Fibroblast of villous mesenchyme (primary cell): ENCODE data around the gene WDTC1. TPM values are rescaled to one million over a fixed set of nuclear protein-coding genes. Genes with fewer than 3 reads are reported as not detected.

Experiments
- DNase-seq: peaks from one replicate; pipeline ENCODE4 v3.0.0-alpha.2; 2010; ENCODE audit warnings: low read depth
- H3K4me3 ChIP-seq: 2 replicates; pipeline ENCODE4 v1.5.1; 2011; ENCODE audit warnings: low read depth, mild to moderate bottlenecking, low read length
- small RNA-seq: library from RNA; depleted of rRNA; stranded (forward); fragments of <200 nt; gene quantifications from one replicate; pipeline ENCODE3, GENCODE V24; 2012
- total RNA-seq: library from RNA; depleted of rRNA; stranded (reverse); fragments of >200 nt; gene quantifications from 2 replicates; pipeline ENCODE4 v1.2.3, GENCODE V29; 2012
- TF ChIP-seq, protein P1 (sequence below): IDR thresholded peaks from 2 replicates; pipeline ENCODE4 v1.5.1; 2012; ENCODE audit warnings: low read depth, mild to moderate bottlenecking, low read length; ENCODE audit not compliant: insufficient read depth

Gene WDTC1
- total RNA-seq, 1 donor: 21.2 TPM

DNA sequence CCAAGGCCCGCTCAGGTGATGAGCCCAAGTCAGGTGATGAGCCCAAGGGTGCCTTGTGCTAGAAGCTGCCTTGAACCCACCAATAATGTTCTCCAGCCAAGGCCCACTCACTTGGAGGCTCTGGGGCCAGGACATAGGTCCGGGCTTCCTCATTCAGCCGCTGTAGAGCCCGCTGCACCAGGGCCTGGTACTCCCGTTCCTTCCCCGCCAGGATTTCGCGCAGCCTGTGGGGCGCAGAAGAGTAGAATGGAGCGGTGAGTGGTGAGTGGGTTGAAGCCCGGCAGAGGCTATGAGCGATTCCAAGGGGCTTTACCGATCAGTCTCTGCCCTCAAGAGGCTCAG is 121.8 kb downstream of the WDTC1 start:
- DNase-seq: no peak
- no peak overlapping the region for H3K4me3 ChIP-seq
- TF ChIP-seq, protein P1, sequence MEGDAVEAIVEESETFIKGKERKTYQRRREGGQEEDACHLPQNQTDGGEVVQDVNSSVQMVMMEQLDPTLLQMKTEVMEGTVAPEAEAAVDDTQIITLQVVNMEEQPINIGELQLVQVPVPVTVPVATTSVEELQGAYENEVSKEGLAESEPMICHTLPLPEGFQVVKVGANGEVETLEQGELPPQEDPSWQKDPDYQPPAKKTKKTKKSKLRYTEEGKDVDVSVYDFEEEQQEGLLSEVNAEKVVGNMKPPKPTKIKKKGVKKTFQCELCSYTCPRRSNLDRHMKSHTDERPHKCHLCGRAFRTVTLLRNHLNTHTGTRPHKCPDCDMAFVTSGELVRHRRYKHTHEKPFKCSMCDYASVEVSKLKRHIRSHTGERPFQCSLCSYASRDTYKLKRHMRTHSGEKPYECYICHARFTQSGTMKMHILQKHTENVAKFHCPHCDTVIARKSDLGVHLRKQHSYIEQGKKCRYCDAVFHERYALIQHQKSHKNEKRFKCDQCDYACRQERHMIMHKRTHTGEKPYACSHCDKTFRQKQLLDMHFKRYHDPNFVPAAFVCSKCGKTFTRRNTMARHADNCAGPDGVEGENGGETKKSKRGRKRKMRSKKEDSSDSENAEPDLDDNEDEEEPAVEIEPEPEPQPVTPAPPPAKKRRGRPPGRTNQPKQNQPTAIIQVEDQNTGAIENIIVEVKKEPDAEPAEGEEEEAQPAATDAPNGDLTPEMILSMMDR: no peak

DNA sequence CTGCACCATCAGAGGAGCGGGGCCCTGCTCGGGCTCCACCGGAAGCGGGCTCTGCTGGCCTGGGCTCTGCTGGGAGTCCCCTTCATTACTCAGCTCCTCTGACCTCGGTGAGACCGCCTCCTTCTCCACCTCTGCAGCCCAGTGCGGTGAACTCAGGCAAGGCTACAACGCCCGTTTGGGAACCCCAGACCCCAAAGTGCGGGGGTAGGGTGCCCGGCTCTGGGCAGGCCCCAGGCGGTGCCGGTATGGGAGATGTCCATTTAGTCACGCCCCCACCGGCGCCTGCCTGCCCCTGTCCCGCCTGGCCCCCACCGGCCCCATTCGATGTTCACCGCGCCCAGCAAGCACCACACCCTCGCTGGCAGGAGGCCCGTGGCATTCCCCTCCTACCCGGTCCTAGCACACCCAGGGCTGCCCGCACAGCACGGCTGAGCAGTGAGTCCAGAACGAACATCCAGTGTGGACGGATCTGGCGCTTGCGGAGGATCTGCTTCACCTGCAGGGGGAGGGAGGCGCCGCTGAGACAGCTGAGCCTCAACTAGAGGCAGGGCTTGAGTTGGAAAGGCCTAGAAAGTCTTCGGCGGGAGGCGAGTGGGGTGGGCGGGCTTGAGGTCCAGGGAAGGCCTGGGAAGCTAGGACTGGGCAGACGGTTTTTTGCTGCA is 122.3 kb downstream of the WDTC1 start:
- H3K4me3 ChIP-seq: no peak overlapping the region
- DNase-seq: no peak
- TF ChIP-seq, protein P1: no peak

DNA sequence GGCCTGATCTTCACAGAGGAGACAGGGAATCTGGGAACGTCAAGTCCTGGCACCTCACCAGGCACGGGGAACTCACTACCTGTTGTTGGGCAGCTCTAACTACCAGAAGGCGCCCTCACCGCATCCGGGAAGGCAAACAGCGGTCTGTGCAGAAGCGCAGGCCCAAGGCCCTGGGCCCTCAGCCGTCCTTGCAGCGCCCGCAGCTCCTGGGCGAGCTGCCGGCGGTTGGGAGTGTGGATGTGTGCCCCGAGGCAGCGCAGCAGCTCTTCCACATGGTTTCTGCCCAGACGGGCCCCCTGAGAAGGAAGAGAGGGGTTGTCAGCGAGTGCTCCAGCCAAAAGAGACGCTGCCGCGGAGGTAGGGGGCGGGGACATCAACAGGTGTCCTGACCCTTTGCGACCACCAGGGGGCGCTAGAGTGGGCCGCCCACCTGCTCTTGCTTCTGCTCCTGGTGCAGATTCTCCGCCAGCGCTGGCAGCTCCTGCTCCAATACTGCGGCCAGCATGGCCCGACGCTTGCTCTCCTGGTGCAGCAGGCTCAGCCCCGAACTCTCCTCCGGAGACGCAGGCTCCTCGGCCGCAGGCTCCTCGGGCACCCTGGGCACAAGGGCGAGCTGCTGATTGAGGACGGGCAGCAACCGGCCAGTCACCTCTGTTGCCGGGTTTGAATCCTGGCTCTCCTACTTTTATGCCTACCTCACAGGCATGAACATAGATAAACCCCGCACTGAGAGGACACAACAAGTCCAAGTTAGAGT is 123.0 kb downstream of the WDTC1 start:
- no peak overlapping the region for H3K4me3 ChIP-seq
- TF ChIP-seq, protein P1: peak; percentile 75
- DNase-seq: peak; percentile 51

Small RNAs within 50 kb of the gene (small RNA-seq; reads per million reads assigned to genes)
- gene RF00019 (not detected), gene RNU6-48P (0.66 reads per million), gene SNRPEP7 (not detected)

Other genes starting within 250 kb of the WDTC1 start
- 13.2 and 27.6 TPM in 2 replicates for gene TRNP1, start 240.9 kb upstream of the WDTC1 start, total RNA-seq
- gene TENT5B, start 221.8 kb upstream of the WDTC1 start, total RNA-seq: 9.7 and 15.5 TPM in 2 replicates
- 6.0 and 7.4 TPM in 2 replicates for gene SLC9A1, start 79.5 kb upstream of the WDTC1 start, total RNA-seq
- 17.3 and 23.5 TPM in 2 replicates for gene TMEM222, start 87.5 kb downstream of the WDTC1 start, total RNA-seq
- under 0.01 and 0.32 TPM in 2 replicates for gene SYTL1, start 107.4 kb downstream of the WDTC1 start, total RNA-seq
- 24.2 and 25.9 TPM in 2 replicates for gene MAP3K6, start 132.3 kb downstream of the WDTC1 start, total RNA-seq
- gene FCN3, start 140.2 kb downstream of the WDTC1 start, total RNA-seq: not detected in 2 replicates
- not detected in 2 replicates for gene CD164L2, start 148.7 kb downstream of the WDTC1 start, total RNA-seq
- gene GPR3, start 158.0 kb downstream of the WDTC1 start, total RNA-seq: 0.64 and 0.86 TPM in 2 replicates